Endothelial cell of umbilical vein (primary cell): ENCODE data around the gene AMER3.

Experiments
- POLR2A ChIP-seq: IDR thresholded peaks from 2 replicates; pipeline ENCODE4 v1.6.1; 2012; ENCODE audit warnings: low read depth, mild to moderate bottlenecking, control low read depth, low read length
- POLR2AphosphoS5 ChIP-seq: IDR thresholded peaks from 2 replicates; pipeline ENCODE4 v1.6.1; 2012; ENCODE audit warnings: low read depth, mild to moderate bottlenecking, control low read depth, low read length, moderate library complexity; ENCODE audit not compliant: insufficient read depth
- TF ChIP-seq, protein P1 (sequence below), 2 donors: IDR thresholded peaks; 1 replicate in 1 of 2; 2 replicates in 1 of 2; pipeline ENCODE4 v1.5.1; 2011; ENCODE audit warnings: low read length in 2 of 2, mild to moderate bottlenecking in 2 of 2, moderate library complexity in 2 of 2, control low read depth in 1 of 2, inconsistent platforms in 1 of 2, low read depth in 1 of 2; ENCODE audit not compliant: insufficient read depth in 1 of 2; ENCODE audit errors: extremely low read depth in 1 of 2

DNA sequence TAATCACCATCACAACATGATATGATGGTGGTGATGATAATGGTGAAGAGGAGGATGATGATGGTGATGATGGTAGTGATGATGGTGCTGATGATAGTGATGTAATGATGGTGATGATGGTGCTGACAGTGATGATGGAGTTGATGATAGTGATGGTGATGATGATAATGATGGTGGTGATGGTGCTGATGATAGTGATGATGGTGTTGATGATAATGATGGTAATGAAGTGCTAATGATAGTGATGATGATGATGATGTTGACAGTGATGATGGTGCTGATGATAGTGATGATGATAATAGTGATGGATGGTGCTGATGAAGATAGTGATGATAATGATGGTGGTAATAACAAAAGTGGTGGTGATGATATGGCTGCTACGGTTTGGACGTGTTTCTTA is 30.9 kb upstream of the AMER3 start:
- no peak for TF ChIP-seq POLR2A
- TF ChIP-seq, protein P1, sequence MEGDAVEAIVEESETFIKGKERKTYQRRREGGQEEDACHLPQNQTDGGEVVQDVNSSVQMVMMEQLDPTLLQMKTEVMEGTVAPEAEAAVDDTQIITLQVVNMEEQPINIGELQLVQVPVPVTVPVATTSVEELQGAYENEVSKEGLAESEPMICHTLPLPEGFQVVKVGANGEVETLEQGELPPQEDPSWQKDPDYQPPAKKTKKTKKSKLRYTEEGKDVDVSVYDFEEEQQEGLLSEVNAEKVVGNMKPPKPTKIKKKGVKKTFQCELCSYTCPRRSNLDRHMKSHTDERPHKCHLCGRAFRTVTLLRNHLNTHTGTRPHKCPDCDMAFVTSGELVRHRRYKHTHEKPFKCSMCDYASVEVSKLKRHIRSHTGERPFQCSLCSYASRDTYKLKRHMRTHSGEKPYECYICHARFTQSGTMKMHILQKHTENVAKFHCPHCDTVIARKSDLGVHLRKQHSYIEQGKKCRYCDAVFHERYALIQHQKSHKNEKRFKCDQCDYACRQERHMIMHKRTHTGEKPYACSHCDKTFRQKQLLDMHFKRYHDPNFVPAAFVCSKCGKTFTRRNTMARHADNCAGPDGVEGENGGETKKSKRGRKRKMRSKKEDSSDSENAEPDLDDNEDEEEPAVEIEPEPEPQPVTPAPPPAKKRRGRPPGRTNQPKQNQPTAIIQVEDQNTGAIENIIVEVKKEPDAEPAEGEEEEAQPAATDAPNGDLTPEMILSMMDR (IDR thresholded peaks at IDR 0.05; ENCODE audit: extremely low read depth in 1 of 2, insufficient read depth in 1 of 2, low read depth in 1 of 2, low read length in 2 of 2) = no peak
- no peak for TF ChIP-seq POLR2AphosphoS5
